Endodermal cell (in vitro differentiated cells): ENCODE measurements around the gene EID3. TPM values are rescaled to one million over a fixed set of nuclear protein-coding genes. Genes with fewer than 3 reads are reported as not detected.
A peak's percentile ranks its signal among the peaks of the same experiment; 100 is the strongest.

ENCODE experiments used
- DNase-seq: peaks from one replicate; pipeline ENCODE4 v3.0.0-alpha.2; 2017
- H3K27ac ChIP-seq: 2 replicates; pipeline ENCODE4 v1.5.1; 2013; ENCODE audit warnings: mild to moderate bottlenecking, low read depth, low read length, moderate library complexity
- H3K27me3 ChIP-seq: 2 replicates; pipeline ENCODE4 v1.6.1; 2013; ENCODE audit warnings: mild to moderate bottlenecking, low read length, moderate library complexity; ENCODE audit not compliant: insufficient read depth, control insufficient read depth, poor library complexity, severe bottlenecking
- H3K36me3 ChIP-seq: 2 replicates; pipeline ENCODE4 v1.7.0; 2013; ENCODE audit warnings: mild to moderate bottlenecking, low read length, moderate library complexity; ENCODE audit not compliant: control insufficient read depth, insufficient read depth
- H3K4me1 ChIP-seq: one replicate; pipeline ENCODE4 v1.7.0; 2013; ENCODE audit warnings: low read length; ENCODE audit not compliant: control insufficient read depth, insufficient read depth
- H3K4me3 ChIP-seq: 2 replicates; pipeline ENCODE4 v1.5.1; 2013; ENCODE audit warnings: mild to moderate bottlenecking, low read length, moderate library complexity
- H3K9ac ChIP-seq: 2 replicates; pipeline ENCODE4 v1.6.1; 2013; ENCODE audit warnings: mild to moderate bottlenecking, low read length, moderate library complexity; ENCODE audit not compliant: poor library complexity, severe bottlenecking; ENCODE audit errors: extremely low read depth
- H3K9me3 ChIP-seq: 2 replicates; pipeline ENCODE4 v1.6.1; 2013; ENCODE audit warnings: mild to moderate bottlenecking, low read length, moderate library complexity; ENCODE audit not compliant: control insufficient read depth
- H3K27ac Mint-ChIP-seq: 2 replicates; pipeline ENCODE4 v1.8.0; 2020; ENCODE audit warnings: mixed read lengths
- H3K27me3 Mint-ChIP-seq: 2 replicates; pipeline ENCODE4 v1.8.0; 2021; ENCODE audit warnings: mild to moderate bottlenecking, mixed read lengths; ENCODE audit not compliant: insufficient read depth
- H3K36me3 Mint-ChIP-seq: 2 replicates; pipeline ENCODE4 v1.8.0; 2020; ENCODE audit warnings: low read depth, mixed read lengths
- H3K4me1 Mint-ChIP-seq: 2 replicates; pipeline ENCODE4 v1.8.0; 2020; ENCODE audit warnings: mixed read lengths
- H3K4me3 Mint-ChIP-seq: 2 replicates; pipeline ENCODE4 v1.8.0; 2020; ENCODE audit warnings: mild to moderate bottlenecking, moderate library complexity, mixed read lengths
- H3K9me3 Mint-ChIP-seq: 2 replicates; pipeline ENCODE4 v1.8.0; 2020; ENCODE audit warnings: mild to moderate bottlenecking, mixed read lengths
- CTCF ChIP-seq: fragments of 200-600 bp; sonication (generic); conservative IDR thresholded peaks from 2 replicates; pipeline ENCODE4 v1.5.0; 2021; ENCODE audit warnings: antibody characterized with exemption, mild to moderate bottlenecking
- WGBS, 2 experiments: methylation state at CpG; one replicate each; pipeline versions ENCODE4 v1.1.5 to v1.1.7; 2013; ENCODE audit warnings: missing lambda C conversion rate in 2 of 2, mixed read lengths in 1 of 2; ENCODE audit not compliant: insufficient coverage in 1 of 2, insufficient read length in 1 of 2; 5-methylcytosine and 5-hydroxymethylcytosine counted together
- total RNA-seq, 2 donors: library from RNA; stranded (reverse); fragmentation: NEBNext Ultra II Directional in 1 of 2; extraction: Animal tissue kit (Norgen Biotek cat#: 25700) in 1 of 2; gene quantifications; 2 replicates in 1 of 2; 3 replicates in 1 of 2; pipeline ENCODE4 v1.2.1, GENCODE V29; 2021

The EID3 gene
- total RNA-seq, 2 donors from 2014 or later = 3.7 to 4.6 TPM

- H3K27ac Mint-ChIP-seq = no peak overlapping the region
- TF ChIP-seq CTCF = no peak
- Histone ChIP-seq H3K4me1 (peaks cover 3% of the 10 kb centered on the region), H3K27me3 (no peaks in the 10 kb centered on the region), H3K9me3 (no peaks in the 10 kb centered on the region), H3K9ac (no peak overlapping the region), H3K4me3 (no peak overlapping the region), H3K27ac (no peak overlapping the region), H3K36me3 (peaks cover 74% of the 10 kb centered on the region)
- peaks cover 51% of the 10 kb centered on the region for H3K36me3 Mint-ChIP-seq
- no peak for DNase-seq
- H3K4me3 Mint-ChIP-seq = no peak overlapping the region
- H3K9me3 Mint-ChIP-seq = no peaks in the 10 kb centered on the region
- peaks cover 14% of the 10 kb centered on the region for H3K4me1 Mint-ChIP-seq
- 86 to 97% methylated on average over 4 to 7 of the region's 7 CpGs for WGBS, 2 experiments
- no peaks in the 10 kb centered on the region for H3K27me3 Mint-ChIP-seq
These were observed 33.6 kb downstream of the EID3 start for GRCh38 chr12:104337030-104337558.

GRCh38 chr12:104339663-104340062, 36.1 kb downstream of the EID3 start:
- H3K9me3 Mint-ChIP-seq = no peaks in the 10 kb centered on the region
- WGBS, 2 experiments = 96 to 100% methylated on average over 2 to 3 of the region's 3 CpGs
- no peak for DNase-seq

GRCh38 chr12:104340177-104340576, 36.6 kb downstream of the EID3 start:
- H3K4me1 Mint-ChIP-seq = peaks cover 20% of the 10 kb centered on the region
- peaks cover 3% of the 10 kb centered on the region for H3K4me1 ChIP-seq
- H3K36me3 ChIP-seq = peaks cover 69% of the 10 kb centered on the region
- no peaks in the 10 kb centered on the region for H3K9me3 Mint-ChIP-seq
- no peaks in the 10 kb centered on the region for H3K9me3 ChIP-seq
- no peaks in the 10 kb centered on the region for H3K27me3 Mint-ChIP-seq
- H3K27ac Mint-ChIP-seq = no peak overlapping the region
- no peak for DNase-seq
- H3K4me3 ChIP-seq = no peak overlapping the region
- H3K27ac ChIP-seq = no peak overlapping the region
- peaks cover 51% of the 10 kb centered on the region for H3K36me3 Mint-ChIP-seq
- 93% methylated on average over 1 of the region's 1 CpG; no CpG with 5 or more reads in 1 of the 2 experiments for WGBS, 2 experiments
- H3K4me3 Mint-ChIP-seq = no peak overlapping the region
- H3K9ac ChIP-seq = no peak overlapping the region
- no peak for TF ChIP-seq CTCF
- no peaks in the 10 kb centered on the region for H3K27me3 ChIP-seq

More at GRCh38 chr12:104339663-104340062, 36.1 kb downstream of the EID3 start:
- Mint-ChIP-seq H3K27me3 (no peaks in the 10 kb centered on the region), H3K27ac (no peak overlapping the region), H3K4me1 (peaks cover 18% of the 10 kb centered on the region), H3K4me3 (no peak overlapping the region), H3K36me3 (peaks cover 55% of the 10 kb centered on the region)
- peak; percentile 21 for TF ChIP-seq CTCF
- Histone ChIP-seq H3K4me1 (peaks cover 3% of the 10 kb centered on the region), H3K4me3 (no peak overlapping the region), H3K27ac (no peak overlapping the region), H3K9ac (no peak overlapping the region), H3K36me3 (peaks cover 69% of the 10 kb centered on the region), H3K27me3 (no peaks in the 10 kb centered on the region), H3K9me3 (no peaks in the 10 kb centered on the region)
